A673 (cell line): ENCODE results near the gene USP17L12.
"Not testable (repeated sequence)": the region's sequence is repeated elsewhere in the genome, so short reads cannot be mapped to it uniquely, and the experiment has no call there.

Experiments used
- CTCF ChIP-seq: fragments of 300-800, 200-600 bp; sonication (generic); conservative IDR thresholded peaks from 2 replicates; pipeline ENCODE4 v1.5.1; 2017; ENCODE audit warnings: low read depth, mild to moderate bottlenecking, antibody characterized with exemption, low read length, moderate library complexity, mixed read lengths
- EZH2 ChIP-seq: fragments of 200-600 bp; sonication (generic); IDR thresholded peaks from 2 replicates; pipeline ENCODE4 v1.6.1; 2017; ENCODE audit warnings: borderline replicate concordance, low read depth, mild to moderate bottlenecking, mixed read lengths, antibody characterized with exemption, low read length; ENCODE audit not compliant: poor library complexity, severe bottlenecking

- TF ChIP-seq CTCF, EZH2: not testable (repeated sequence)
Observed at GRCh38 chr4:9210357-9210756, 9.6 kb upstream of the USP17L12 start, which contains the start of gene USP17L10.
